NOMO-1 treated with dmso at 0.1 percent for 144 hours (cell line): ENCODE results near the gene BRICD5.

Experiments used
- DNase-seq: peaks from one replicate; lab custom pipeline; 2025; ENCODE audit not compliant: unreplicated experiment; lab: John Stamatoyannopoulos, UW

Gene BRICD5

DNA sequence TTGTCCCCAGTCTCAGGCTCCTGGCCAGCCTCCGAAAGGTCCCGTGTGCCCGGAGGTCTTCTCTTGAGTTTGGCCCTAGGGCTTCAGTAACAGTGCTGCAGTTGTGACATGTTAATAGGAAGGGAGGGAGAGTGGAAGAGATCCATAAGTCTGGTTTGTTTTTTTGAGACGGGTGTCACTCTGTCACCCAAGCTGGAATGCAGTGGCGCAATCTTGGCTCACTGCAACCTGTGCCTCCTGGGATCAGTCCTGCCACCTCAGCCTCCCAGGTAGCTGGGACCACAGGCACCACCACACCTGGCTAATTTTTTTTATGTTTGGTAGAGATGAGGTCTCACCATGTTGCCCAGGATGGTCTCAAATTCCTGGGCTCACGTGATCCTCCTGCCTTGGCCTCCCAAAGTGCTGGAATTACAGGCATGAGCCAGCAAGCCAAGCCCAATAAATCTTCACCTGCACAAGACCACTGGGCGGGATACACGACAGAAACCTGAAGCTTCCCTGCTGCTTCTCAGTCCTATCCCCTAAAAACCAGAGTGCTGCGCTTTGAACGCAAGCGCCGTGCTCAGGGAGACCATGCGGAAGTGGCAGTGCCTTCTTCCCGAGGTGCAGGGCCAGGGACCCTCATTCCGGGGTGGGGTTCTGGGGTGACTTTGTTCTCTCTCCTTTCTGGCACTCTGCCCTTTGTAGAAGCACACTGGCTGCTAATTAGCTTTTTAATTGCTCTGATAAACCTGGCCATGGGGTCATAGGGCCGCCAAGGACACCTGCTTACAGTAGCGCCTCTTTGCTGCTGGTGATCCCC, 44.2 kb downstream of the BRICD5 start:
- DNase-seq = no peak

DNA sequence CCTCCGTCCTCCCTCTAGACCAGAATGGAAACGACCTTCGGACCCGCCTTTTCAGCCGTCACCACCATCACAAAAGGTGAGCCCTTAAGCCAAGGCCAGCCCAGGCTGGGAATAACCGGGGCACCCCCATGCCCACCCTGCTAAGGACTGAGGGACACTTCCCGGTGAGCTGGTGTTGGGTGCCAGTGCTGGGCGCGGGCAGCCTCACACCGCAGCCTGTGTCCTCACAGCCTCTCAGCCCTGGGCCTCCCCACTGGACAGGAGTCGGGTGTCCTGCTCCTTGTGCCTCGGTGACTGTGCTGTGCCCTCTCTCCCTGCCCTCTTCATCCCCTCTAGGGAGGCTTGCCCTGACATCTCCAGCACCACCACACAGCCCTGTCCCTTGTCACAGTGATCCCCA, 44.8 kb downstream of the BRICD5 start:
- DNase-seq = no peak

DNA sequence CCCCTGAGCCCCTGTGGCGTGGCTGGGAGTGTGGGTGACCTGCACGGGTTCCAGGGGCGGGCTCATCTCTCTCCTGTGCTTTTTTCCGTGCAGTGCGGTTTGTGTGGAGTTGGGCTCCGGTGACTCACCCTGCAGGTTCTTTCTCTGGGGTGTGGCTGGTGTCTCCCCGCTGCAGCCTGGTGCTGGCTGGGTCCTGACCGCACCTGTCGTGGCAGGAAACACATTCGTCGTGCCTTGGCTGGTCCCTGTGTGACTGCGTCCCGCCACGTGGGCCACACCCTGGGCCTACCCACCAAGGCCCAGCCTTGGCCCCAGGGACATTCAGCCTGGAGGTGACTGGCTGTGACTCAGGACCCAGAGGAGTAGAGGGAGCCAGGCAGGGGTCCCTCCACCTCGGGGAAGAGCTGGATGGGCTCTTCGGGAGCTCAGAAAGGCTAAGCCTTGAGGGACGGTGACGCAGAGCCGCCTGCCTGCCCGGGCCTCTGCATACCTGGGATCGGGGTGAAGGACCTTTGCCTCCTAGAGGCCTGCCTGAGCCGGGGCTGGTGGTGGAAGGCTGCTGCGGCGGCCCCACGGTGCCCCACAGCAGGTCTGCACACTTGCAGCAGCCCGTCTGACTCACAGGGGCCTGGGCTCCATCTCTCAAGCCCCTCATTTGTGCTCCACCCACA, 47.3 kb downstream of the BRICD5 start:
- no peak for DNase-seq

DNA sequence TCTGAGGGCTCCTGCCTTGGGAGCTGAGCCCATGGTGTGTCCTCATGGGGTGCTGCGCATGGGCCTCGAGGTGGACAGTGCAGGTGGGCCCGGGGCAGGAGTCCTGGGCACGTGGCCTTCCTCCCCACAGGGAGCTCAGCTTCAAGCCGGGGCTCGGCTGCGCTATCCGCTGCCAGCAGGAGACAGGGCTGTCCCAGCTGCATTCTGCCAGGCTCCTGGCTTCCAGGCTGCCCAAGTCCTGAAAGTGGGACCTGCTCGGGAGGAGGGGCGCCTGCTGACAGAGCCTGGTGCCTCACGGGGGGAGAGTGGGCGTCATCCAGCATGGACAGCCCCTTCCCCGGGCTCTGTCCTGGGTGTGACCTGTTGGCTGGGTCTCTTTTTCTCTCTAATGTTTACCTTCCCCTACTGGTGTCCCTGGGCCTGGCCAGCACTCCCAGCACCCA, 48.0 kb downstream of the BRICD5 start:
- no peak for DNase-seq

DNA sequence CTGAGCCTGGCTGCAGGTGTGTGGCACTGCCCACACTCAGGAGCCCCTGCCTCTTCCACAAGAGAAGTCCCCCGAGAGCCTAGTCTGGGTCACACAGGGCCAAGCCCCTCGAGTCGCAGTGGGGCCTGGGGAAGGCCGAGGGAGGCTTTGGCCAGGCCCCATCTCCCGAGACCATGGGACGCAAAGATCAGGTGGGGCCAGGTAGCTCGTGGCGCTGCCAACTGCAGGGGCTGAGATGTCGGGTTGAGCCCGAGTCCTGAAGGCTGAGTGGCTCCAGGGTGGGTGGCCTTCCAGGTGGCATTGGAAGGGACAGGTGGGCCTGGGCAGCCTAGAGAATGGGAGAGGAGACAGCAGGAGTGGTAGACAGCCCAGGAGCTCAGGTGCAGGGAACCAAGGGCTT, 48.8 kb downstream of the BRICD5 start:
- DNase-seq = no peak

DNA sequence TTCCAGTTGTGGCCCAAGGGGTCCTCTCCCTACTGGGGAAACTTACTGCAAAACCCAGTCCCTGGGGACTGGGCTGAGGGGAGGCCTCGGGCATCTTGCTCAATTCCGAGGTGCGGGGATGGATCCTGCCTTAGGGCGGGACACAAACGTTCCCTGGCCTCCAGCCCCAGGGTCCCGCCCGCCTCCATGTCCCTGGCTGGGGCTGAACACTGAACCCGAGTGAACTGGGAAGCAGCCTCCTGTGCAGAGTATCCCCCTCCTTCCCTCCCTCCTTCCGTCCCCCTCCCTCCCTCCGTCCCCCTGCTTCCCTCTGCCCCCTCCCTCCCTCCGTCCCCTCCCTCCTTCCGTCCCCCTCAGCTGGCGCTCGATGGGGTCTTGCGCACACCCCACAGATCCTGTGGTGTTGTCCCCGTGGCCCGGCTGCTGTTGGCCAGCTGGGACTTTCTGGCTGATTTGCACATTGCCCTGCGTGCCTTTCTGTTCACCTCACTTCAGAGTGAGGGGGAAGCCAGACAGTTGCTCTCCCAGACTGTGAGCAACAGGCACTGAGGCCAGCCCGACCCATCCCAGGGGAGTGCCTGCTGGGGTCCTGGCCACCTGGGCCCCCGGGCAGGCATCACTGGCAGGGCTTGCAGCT, 49.6 kb downstream of the BRICD5 start:
- DNase-seq = no peak
